HL-60/S4 treated with retinoic acid at 250 ng/mL for 4 days and 3 days (cell line): ENCODE results near the gene RAB7A.
"Not testable (repeated sequence)": the region's sequence is repeated elsewhere in the genome, so short reads cannot be mapped to it uniquely, and the experiment has no call there.

ENCODE experiments used
- in situ Hi-C: fragments of 300-500 bp; cut with MboI; formaldehyde crosslinking; loops from 2 replicates; pipeline ENCODE4 v1.7.0; 2022; ENCODE audit warnings: low sequenced_read_pairs

Gene RAB7A

DNA sequence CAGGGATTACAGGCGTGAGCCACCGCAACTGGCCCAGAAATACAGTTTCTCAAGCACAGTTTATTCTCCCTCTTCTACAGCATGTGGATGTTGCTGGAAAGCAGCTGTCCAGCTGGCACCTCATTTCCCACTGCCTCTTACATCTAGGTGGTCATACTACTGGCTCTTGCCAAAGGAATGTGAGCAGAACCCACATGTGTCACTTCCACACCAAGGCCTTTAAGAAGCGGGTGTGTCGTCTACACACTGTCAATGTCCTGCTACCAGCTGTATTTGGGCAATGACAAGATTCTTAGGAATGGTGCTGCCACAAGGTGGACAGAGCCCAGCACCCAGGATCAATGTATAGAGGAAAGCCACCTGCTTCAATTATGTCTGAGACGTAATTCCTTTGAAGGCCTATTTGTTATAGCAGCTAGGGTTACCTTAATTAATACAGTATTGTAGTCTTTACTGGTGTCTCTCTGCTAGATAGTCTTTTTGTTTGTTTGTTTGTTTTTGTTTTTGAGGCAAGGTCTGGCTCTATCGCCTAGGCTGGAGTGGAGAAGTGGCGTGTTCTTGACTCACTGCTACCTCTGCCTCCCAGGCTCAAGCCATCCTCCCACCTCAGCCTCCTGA is 15.1 kb upstream of the RAB7A start:
- in situ Hi-C loops = no loop called here

DNA sequence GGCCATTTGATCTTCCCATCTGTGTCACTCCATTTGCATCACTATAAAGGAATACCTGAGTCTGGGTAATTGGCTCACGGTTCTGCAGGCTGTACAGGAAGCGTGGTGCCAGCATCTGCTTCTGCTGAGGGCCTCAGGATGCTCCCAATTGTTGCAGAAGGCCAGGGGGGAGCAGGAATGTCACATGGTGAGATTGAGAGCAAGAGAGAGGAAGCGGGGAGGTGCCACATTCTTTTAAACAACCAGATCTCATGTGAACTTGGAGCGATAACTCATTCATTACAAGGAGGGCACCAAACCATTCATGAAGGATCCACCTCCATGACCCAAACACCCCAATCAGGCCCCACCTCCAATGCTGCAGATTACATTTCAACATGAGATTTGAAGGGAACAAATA is 13.1 kb upstream of the RAB7A start:
- in situ Hi-C loops = no loop called here

DNA sequence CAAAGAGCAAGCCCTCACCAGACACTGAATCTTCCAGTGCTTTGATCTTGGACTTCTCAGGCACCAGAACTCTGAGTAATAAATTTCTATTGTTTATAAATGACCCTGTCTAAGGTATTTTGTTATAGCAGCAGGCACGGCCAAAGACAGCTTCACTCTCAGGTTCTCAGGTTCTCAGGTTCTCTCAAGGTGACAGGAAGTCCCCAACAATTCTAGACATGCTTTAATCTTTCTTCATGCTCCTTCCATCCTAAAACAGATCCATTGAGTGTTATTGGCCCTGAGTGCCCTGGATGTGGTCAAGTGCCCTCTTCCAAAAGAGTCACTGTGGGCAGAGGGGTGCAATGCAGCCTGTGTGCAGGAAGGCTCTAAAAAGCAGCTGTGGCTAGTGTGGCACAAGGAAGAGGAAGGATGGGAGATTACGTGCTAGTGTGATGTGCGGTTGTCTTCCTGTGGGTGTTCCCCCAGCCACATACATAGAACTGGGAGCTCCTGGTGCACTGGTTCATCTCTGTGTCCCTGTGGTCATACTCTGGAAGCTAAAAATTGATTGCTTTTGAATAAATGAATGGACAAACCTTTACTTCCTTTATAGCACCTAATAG is 11.0 kb upstream of the RAB7A start:
- in situ Hi-C loops = no loop called here

GRCh38 chr3:128718892-128719291 is 7.1 kb upstream of the RAB7A start:
- in situ Hi-C loops = not testable (repeated sequence)

GRCh38 chr3:128720891-128721290 is 5.1 kb upstream of the RAB7A start:
- in situ Hi-C loops = no loop called here

GRCh38 chr3:128723477-128723876 is 2.5 kb upstream of the RAB7A start:
- in situ Hi-C loops = no loop called here

- in situ Hi-C loops = no loop called here
These were observed 398 bp upstream of the RAB7A start for GRCh38 chr3:128725547-128726022.

GRCh38 chr3:128727059-128727458 is 1.1 kb downstream of the RAB7A start:
- in situ Hi-C loops = no loop called here

DNA sequence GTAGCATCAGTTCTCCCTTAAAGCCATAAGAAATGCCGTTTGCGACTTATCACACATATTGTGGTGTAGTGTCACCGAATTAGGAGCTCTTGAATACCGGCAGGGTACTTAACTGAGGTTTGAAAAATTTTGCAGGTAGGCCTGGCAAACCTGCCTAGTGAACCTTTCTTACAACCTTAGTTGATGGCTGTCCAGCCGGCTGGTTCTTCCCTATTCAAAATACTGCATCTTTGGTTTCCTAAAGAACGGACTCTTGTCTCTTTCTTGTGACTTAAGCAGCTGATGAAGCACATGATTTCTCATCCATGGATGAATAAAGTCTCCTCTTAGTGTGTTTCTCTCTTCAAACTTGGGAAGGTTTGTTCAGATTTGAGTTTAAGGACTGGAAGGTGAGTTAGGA is 1.5 kb downstream of the RAB7A start:
- in situ Hi-C loops = no loop called here

DNA sequence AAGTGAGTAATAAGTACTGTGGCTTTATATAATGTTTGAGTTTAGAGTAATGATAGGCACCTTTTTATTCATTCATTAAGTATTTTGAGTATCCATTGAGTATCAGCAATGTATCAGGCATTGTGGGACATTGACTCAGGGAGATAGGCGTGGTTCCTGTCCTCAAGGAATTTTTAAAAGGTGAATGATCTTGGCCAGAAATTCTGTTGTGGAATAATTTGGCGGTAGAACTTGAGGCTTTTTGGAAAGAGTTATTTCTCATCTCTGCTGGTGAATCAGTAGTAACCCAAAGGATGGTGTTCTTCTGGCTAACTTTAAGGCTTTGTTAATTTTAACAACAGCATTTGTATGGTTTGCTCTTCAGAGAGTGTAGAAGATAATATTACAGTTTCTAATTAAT is 2.0 kb downstream of the RAB7A start:
- in situ Hi-C loops = no loop called here

DNA sequence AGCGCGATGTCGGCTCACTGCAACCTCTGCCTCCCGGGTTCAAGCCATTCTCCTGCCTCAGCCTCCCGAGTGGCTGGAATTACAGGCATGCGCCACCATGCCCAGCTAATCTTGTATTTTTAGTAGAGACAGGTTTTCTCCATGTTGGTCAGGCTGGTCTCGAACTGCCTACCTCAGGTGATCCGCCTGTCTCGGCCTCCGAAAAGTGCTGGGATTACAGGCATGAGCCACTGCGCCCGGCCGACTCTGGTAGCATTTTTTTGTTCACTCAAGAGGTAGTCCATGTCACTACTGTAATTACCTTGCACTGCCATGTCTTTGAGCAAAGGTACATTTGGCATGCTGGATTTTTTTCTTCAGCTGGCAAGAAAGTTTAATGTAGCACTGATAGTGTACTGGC is 2.5 kb downstream of the RAB7A start:
- in situ Hi-C loops = not testable (repeated sequence)

DNA sequence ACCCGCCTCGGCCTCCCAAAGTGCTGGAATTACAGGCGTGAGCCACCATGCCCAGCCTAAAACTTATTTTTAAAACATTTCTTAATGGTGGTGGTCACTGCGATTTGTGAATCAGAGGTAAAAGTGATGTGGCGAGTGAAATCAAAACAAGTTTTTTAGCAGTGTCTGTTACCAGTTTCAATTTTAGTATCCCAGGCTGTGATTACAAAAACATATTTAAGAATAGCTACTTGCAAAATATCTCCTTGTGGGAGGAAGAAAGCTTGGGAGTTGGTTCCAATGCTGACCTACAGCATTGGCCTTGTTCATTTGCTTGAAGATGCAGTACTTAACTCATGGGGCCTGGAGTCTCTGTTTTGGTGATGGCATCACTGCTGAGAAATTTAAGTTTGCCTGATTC is 4.5 kb downstream of the RAB7A start:
- in situ Hi-C loops = no loop called here

DNA sequence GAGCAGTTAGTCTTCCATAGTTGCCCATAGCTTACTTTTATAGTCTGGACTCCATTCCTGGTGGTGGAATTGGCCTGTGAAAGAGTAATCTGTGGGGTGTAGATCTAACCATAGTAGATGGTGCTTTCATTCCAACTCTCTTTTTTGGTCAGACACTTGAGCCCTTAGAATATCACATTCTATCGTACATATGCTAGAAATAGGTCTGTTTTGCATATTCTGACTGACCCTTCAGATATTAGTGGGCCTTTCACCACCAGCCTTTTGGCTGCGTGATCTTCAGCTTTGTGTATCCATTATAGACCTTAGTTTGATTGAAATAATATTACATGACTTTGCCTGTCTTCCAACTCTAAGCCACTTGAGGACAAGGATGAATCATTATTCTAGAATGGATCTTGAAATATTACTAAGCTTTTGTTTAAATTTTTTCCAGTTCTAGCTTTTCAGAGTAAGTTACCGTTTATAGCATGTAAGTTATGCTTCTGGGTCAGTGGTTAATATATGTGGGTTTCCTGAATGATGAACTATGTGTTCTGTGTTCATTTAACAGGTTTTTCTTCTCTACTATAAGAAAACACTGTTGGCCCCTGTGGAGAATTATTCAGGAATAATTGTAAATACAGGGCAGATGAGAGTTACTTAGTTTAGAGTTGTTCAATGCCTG is 8.7 kb downstream of the RAB7A start:
- in situ Hi-C loops = no loop called here

DNA sequence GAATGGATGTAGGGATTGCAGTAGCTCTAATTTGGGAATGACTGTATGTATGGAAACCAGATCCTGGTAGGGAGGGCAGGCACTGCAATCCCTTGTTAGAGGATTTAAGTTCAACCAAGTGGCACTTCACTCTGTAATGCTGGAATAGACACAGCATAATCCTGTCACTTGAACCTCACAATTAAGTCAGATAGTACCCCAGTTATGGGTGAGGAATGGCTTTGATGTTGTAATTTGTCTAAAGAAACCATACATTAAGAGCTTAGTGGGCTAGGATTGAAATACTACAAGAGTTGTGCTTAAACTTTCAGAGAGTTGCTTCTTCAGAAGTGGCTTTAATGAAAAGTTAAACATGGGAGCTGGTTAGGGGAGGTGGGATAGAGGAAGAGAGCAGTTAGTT is 9.3 kb downstream of the RAB7A start:
- in situ Hi-C loops = no loop called here

DNA sequence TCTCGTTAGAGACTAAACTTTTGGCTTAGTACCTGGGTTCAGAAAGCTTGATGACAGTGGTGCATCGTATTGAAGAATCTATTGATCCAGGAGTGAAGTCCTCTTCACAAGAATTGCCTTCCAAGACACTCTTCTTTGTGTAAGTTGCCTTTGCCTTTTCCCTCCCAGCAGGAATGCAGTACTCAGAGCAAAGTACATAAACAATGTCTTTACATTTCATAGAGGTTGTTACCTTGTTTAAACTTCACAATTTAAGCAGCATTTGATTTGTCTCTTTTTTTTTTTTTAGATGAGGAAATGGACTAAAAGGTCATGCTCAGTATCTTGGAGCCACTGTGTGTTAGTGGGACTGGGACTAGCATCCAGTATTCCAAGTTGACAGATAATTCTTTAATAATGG is 9.9 kb downstream of the RAB7A start:
- in situ Hi-C loops = no loop called here

GRCh38 chr3:128736601-128737000 is 10.6 kb downstream of the RAB7A start:
- in situ Hi-C loops = no loop called here

- in situ Hi-C loops = no loop called here
These were observed 14.6 kb downstream of the RAB7A start for GRCh38 chr3:128740621-128741020.

- in situ Hi-C loops = no loop called here
These were observed 17.0 kb downstream of the RAB7A start for GRCh38 chr3:128742821-128743594.

DNA sequence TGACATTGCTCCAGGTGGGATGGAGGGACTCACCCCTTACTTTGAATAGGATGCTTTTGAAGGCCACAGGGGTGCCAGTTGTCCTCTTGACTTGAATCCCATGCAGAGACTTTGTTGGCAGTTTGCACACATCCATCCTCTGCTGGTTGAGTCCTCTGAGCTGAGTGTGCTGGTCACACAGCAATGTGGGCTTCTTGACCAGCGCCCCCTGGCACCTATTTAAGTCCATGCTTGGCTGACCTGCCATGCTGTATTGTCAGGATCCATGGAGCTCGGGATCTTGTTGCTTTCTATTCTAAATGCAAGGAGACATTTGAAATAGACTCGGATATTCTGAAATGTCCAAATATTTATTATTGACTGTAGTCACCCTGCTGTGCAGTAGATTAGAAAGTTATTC is 19.8 kb downstream of the RAB7A start:
- in situ Hi-C loops = no loop called here

- in situ Hi-C loops = no loop called here
These were observed 20.9 kb downstream of the RAB7A start for GRCh38 chr3:128746881-128747280.

DNA sequence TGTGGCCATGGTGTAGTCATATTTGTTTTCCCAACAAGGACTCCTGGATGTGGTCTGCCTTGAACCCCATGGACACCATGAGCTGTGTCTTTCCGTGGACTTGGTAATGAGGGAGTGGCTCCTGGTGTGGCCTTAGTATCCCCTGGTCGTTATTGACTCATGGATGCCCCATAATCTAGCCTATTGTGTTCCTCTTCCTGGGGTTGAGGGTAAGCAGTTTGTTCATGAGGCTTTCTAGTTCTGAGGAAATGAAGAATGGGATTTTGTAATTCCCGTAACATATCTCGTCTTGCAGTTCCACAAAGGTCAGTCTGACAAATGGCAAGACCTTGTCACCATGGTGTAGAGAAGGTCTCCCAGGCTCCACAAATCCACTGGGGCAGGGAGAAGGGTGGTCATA is 22.6 kb downstream of the RAB7A start:
- in situ Hi-C loops = no loop called here

DNA sequence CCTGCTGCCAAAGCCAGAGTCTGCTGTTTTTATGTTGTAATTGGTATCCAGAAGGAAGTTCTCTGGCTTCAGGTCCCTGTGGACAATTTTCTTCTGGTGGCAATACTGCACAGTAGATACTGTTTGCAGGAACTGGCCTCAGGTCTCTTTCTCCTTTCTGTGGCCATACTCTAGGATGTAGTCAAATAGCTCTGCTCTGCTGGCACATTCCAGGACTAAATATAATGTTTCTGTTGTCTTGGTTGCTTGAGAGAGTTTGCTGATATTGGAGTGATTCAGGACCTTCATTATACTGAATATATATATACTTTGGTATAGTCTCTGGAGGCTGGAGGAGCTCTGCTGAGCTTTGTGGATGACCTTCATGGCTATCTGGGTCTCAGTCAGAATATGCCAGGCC is 23.1 kb downstream of the RAB7A start:
- in situ Hi-C loops = no loop called here
